Ectodermal cell (in vitro differentiated cells): ENCODE results near the gene EIF3A.
"Not testable (repeated sequence)": the region's sequence is repeated elsewhere in the genome, so short reads cannot be mapped to it uniquely, and the experiment has no call there.

Source experiments
- H3K27ac ChIP-seq: 2 replicates; pipeline ENCODE4 v1.7.0; 2013; ENCODE audit warnings: mild to moderate bottlenecking, low read depth, low read length; ENCODE audit not compliant: insufficient read depth, poor library complexity, severe bottlenecking
- H3K27me3 ChIP-seq: 2 replicates; pipeline ENCODE4 v1.7.0; 2013; ENCODE audit warnings: mild to moderate bottlenecking, low read length; ENCODE audit not compliant: insufficient read depth, control insufficient read depth, poor library complexity, severe bottlenecking
- H3K36me3 ChIP-seq: one replicate; pipeline ENCODE4 v1.7.0; 2013; ENCODE audit warnings: low read length; ENCODE audit not compliant: control insufficient read depth, insufficient read depth
- H3K4me1 ChIP-seq: one replicate; pipeline ENCODE4 v1.7.0; 2013; ENCODE audit warnings: low read length; ENCODE audit not compliant: control insufficient read depth, insufficient read depth
- H3K4me3 ChIP-seq: 2 replicates; pipeline ENCODE4 v1.7.0; 2013; ENCODE audit warnings: low read depth, low read length, control low read depth; ENCODE audit not compliant: insufficient read depth
- H3K9me3 ChIP-seq: 2 replicates; pipeline ENCODE4 v1.7.0; 2013; ENCODE audit warnings: mild to moderate bottlenecking, low read length, moderate library complexity; ENCODE audit not compliant: control insufficient read depth
- WGBS, 2 experiments: methylation state at CpG; one replicate each; pipeline ENCODE4 v1.1.7; 2013; ENCODE audit warnings: missing lambda C conversion rate in 2 of 2; 5-methylcytosine and 5-hydroxymethylcytosine counted together

The EIF3A gene

DNA sequence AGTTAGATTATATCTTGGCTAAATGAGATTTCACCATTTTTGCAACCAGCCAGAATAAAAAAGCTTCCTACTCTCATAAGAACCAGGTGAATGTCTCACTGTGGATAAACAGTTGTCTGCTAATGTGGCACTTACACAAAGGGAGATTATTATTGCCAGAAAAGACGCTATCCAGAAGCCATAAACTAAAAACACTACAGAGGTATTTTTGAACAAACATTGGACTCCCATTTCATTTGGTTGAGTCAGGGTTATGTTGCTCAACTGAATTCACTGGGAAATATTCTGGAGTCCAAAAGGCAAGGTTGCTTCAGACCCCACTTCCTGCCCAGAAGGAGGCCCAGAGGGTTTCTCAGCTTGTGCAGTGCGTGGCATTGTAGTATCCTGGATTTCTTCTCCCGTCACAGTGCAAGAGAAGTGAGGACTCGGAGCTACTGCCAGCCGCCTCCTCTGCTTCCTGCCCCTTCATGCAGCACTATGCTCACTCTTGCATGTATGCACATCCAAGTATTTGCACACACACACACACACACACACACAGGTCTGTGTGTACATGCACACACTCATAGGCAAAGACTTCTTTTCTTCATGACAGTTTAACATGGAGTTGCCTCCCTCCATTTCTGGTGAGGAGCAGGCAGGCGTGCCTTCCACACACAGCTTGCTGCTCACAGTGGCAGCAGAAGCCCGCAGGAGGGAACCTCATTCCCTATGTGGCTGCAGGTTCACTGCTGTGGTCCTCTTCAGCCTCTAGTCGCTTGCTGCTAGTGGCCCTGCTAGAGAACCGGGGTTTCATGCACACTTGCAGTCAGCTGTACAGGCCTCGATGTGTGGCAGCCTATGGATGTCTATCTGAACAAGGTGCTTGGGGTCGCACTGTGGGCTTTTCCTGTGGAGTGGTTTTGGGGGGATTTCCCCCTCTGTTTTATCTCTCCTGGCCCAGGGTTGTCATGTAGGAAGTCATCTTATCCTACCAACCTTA is 33.4 kb upstream of the EIF3A start:
- no peaks in the 10 kb centered on the region for H3K4me1 ChIP-seq
- no peaks in the 10 kb centered on the region for H3K9me3 ChIP-seq
- no peaks in the 10 kb centered on the region for H3K27me3 ChIP-seq
- 94 to 96% methylated on average over 11 of the region's 11 CpGs for WGBS, 2 experiments
- H3K4me3 ChIP-seq, result no peak overlapping the region
- no peak overlapping the region for H3K27ac ChIP-seq
- peaks cover 43% of the 10 kb centered on the region for H3K36me3 ChIP-seq

- Histone ChIP-seq H3K4me1 (no peaks in the 10 kb centered on the region), H3K4me3 (no peak overlapping the region), H3K36me3 (peaks cover 43% of the 10 kb centered on the region), H3K9me3 (no peaks in the 10 kb centered on the region), H3K27me3 (no peaks in the 10 kb centered on the region), H3K27ac (no peak overlapping the region)
- 91 to 97% methylated on average over 4 of the region's 4 CpGs for WGBS, 2 experiments
Observed at GRCh38 chr10:119112056-119112455, 31.4 kb upstream of the EIF3A start.

DNA sequence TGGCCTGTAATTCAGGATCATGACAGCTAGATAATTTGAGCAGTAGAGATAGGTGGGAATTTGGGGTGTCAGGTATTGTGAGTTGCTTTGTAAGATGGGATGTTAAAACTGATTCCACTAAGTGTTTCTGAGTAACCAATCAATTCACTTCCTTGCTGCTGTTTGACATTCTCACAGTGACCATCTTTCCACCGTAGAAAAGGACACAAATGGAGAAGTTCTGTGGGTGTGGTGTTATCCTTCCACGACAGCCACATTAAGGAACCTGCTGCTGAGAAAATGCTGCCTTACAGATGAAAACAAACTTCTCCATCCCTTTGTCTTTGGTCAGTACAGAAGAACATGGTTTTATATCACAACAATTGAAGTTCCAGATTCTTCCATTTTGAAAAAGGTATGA is 27.2 kb upstream of the EIF3A start:
- H3K36me3 ChIP-seq, result peaks cover 20% of the 10 kb centered on the region
- H3K4me3 ChIP-seq, H3K27me3 ChIP-seq, H3K9me3 ChIP-seq, H3K4me1 ChIP-seq, H3K27ac ChIP-seq: not testable (repeated sequence)
- WGBS, 2 experiments, result 100% methylated on average over 1 of the region's 2 CpGs; no CpG with 5 or more reads in 1 of the 2 experiments

- WGBS, 2 experiments, result 93 to 95% methylated on average over 4 to 6 of the region's 6 CpGs
Observed at GRCh38 chr10:119107106-119107505, 26.5 kb upstream of the EIF3A start.

GRCh38 chr10:119105899-119106298 is 25.3 kb upstream of the EIF3A start:
- H3K36me3 ChIP-seq, result peaks cover 12% of the 10 kb centered on the region
- not testable (repeated sequence) for H3K4me1 ChIP-seq, H3K27me3 ChIP-seq, H3K27ac ChIP-seq, H3K4me3 ChIP-seq, H3K9me3 ChIP-seq
- 95 to 96% methylated on average over 7 of the region's 7 CpGs for WGBS, 2 experiments

More at GRCh38 chr10:119107106-119107505, 26.5 kb upstream of the EIF3A start:
- not testable (repeated sequence) for H3K9me3 ChIP-seq, H3K4me1 ChIP-seq, H3K27me3 ChIP-seq, H3K4me3 ChIP-seq, H3K27ac ChIP-seq
- H3K36me3 ChIP-seq, result peaks cover 17% of the 10 kb centered on the region

GRCh38 chr10:119105155-119105554 is 24.5 kb upstream of the EIF3A start:
- peaks cover 5% of the 10 kb centered on the region for H3K36me3 ChIP-seq
- H3K27ac ChIP-seq, result no peak overlapping the region
- no peaks in the 10 kb centered on the region for H3K27me3 ChIP-seq
- WGBS, 2 experiments, result 92 to 94% methylated on average over 11 to 12 of the region's 12 CpGs
- peak overlapping the region; percentile 85 for H3K4me3 ChIP-seq
- H3K4me1 ChIP-seq, result no peaks in the 10 kb centered on the region
- no peaks in the 10 kb centered on the region for H3K9me3 ChIP-seq

DNA sequence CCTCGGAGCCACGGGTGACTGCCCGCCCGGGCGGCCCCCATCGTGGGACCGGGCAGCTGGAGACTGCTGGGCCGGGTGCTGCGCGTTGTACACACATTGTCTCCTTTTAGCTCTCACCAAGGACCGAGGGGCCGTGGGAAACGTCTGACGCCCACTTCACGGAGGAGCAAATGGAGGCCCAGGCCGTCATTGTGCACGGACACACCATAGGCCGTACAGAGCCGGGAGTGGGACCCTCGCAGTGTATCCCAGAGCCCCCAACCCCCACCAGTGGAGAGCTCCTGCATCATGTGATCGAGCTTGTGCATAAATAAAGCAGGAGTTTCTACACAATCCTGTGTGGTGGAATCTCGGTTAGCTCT is 24.0 kb upstream of the EIF3A start:
- H3K27me3 ChIP-seq, result no peaks in the 10 kb centered on the region
- H3K9me3 ChIP-seq, result no peaks in the 10 kb centered on the region
- peaks cover under 1% of the 10 kb centered on the region for H3K36me3 ChIP-seq
- WGBS, 2 experiments, result 1 to 3% methylated on average over 21 to 22 of the region's 22 CpGs
- peak overlapping the region; percentile 26 for H3K27ac ChIP-seq
- peak overlapping the region; percentile 85 for H3K4me3 ChIP-seq
- H3K4me1 ChIP-seq, result no peaks in the 10 kb centered on the region

GRCh38 chr10:119103903-119104653 is 23.5 kb upstream of the EIF3A start, which contains the start of gene DENND10:
TSS of gene DENND10 (plus strand) at chr10:119104113. CDS start at chr10:119104143, 30 bp downstream.
- 0 to 1% methylated on average over 91 of the region's 91 CpGs for WGBS, 2 experiments
- H3K27me3 ChIP-seq, result no peaks in the 10 kb centered on the region
- no peaks in the 10 kb centered on the region for H3K36me3 ChIP-seq
- H3K9me3 ChIP-seq, result no peaks in the 10 kb centered on the region
- H3K4me3 ChIP-seq, result peak within 1 kb of the TSS; percentile 85
- peak within 1 kb of the TSS; percentile 26 for H3K27ac ChIP-seq
- H3K4me1 ChIP-seq, result no peaks in the 10 kb centered on the region

DNA sequence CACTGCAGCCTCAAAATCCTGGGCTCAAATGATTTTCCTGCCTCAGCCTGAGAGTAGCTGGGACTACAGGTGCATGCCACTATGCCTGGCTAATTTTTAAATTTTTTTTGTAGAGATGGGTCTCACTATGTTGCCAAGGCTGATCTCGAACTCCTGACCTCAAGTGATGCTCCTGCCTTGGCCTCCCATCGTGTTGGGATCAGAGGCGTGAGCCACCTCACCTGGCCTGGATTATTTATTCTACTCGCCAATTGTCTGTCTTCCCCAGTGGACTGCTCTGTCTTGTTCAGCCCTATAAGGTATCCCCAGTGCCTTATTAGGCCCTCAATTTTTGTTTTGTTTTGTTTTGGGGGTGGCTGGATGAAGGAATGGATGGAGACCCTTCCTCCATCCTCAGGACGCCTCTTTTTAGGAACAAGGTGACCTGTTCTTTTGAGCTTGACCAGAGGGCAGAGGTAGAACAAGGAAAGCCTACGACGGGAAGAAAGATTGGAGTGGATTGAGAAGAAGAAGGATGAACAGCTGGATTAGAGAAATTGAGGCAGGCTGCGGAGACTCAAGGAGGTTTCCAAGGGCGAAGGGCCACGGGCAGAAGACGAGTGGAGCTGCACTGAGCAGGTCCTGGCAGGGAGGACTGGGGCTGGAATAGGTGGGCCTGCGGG is 22.8 kb upstream of the EIF3A start:
- Histone ChIP-seq H3K36me3 (no peaks in the 10 kb centered on the region), H3K9me3 (no peaks in the 10 kb centered on the region), H3K27ac (no peak overlapping the region), H3K4me3 (no peak overlapping the region), H3K27me3 (no peaks in the 10 kb centered on the region), H3K4me1 (no peaks in the 10 kb centered on the region)
- WGBS, 2 experiments, result 58% methylated on average over 12 of the region's 12 CpGs
